DND-41 (cell line): Measurements from ENCODE around the gene FAM107A.

ENCODE experiments used
- ATAC-seq: fragments of 200-7000 bp; cut with Tn5 transposase; 3 replicates; pipeline ENCODE4 v1.9.1; 2021; ENCODE audit warnings: low read depth; ENCODE audit not compliant: insufficient read depth
- DNase-seq: peaks from one replicate; pipeline ENCODE4 v3.0.0-alpha.2; 2020
- H2AFZ ChIP-seq: 2 replicates; pipeline ENCODE4 v1.6.0; 2012; ENCODE audit warnings: low read depth, low read length
- H3K27ac ChIP-seq: 2 replicates; pipeline ENCODE4 v1.5.1; 2012; ENCODE audit warnings: low read length, inconsistent platforms
- H3K27me3 ChIP-seq: fragments of 200-600 bp; sonication (generic); 2 replicates; pipeline ENCODE4 v1.6.0; 2012; ENCODE audit warnings: low read length, mild to moderate bottlenecking, inconsistent platforms; ENCODE audit not compliant: insufficient read depth, poor library complexity
- H3K36me3 ChIP-seq: 2 replicates; pipeline ENCODE4 v1.5.1; 2012; ENCODE audit warnings: low read length, inconsistent platforms; ENCODE audit not compliant: insufficient read depth
- H3K4me1 ChIP-seq: 2 replicates; pipeline ENCODE4 v1.5.1; 2012; ENCODE audit warnings: mild to moderate bottlenecking, low read length; ENCODE audit not compliant: insufficient read depth
- H3K4me2 ChIP-seq: 2 replicates; pipeline ENCODE4 v1.6.0; 2012; ENCODE audit warnings: mild to moderate bottlenecking, moderate library complexity, low read length, inconsistent platforms; ENCODE audit not compliant: insufficient read depth
- H3K4me3 ChIP-seq, 2 experiments: fragments of 200-600 bp in 1 of 2; shearing (Covaris generic) in 1 of 2; 2 replicates each; pipeline ENCODE4 v1.5.1; 2012 to 2016; ENCODE audit warnings: inconsistent platforms in 2 of 2, low read length in 2 of 2, mild to moderate bottlenecking in 2 of 2, low read depth in 1 of 2, moderate library complexity in 1 of 2
- H3K79me2 ChIP-seq: 2 replicates; pipeline ENCODE4 v1.6.0; 2012; ENCODE audit warnings: low read length, inconsistent platforms; ENCODE audit not compliant: insufficient read depth
- H3K9ac ChIP-seq: 2 replicates; pipeline ENCODE4 v1.6.0; 2012; ENCODE audit warnings: low read depth, mild to moderate bottlenecking, inconsistent platforms, low read length, moderate library complexity
- H3K9me3 ChIP-seq: 2 replicates; pipeline ENCODE4 v1.5.1; 2012; ENCODE audit warnings: low read length, moderate library complexity, mild to moderate bottlenecking, inconsistent platforms; ENCODE audit not compliant: insufficient read depth, severe bottlenecking
- H4K20me1 ChIP-seq: 2 replicates; pipeline ENCODE4 v1.6.0; 2012; ENCODE audit warnings: low read length; ENCODE audit not compliant: insufficient read depth
- EZH2 ChIP-seq: IDR thresholded peaks from 3 replicates; pipeline ENCODE4 v1.6.1; 2012; ENCODE audit warnings: borderline replicate concordance, low read depth, mild to moderate bottlenecking, moderate library complexity, low read length, inconsistent platforms; ENCODE audit not compliant: severe bottlenecking
- TF ChIP-seq, protein P1 (sequence below): IDR thresholded peaks from 2 replicates; pipeline ENCODE4 v1.5.1; 2012; ENCODE audit warnings: borderline replicate concordance, low read length, moderate library complexity, mild to moderate bottlenecking; ENCODE audit not compliant: poor library complexity, severe bottlenecking; ENCODE audit errors: extremely low read depth

The FAM107A gene

DNA sequence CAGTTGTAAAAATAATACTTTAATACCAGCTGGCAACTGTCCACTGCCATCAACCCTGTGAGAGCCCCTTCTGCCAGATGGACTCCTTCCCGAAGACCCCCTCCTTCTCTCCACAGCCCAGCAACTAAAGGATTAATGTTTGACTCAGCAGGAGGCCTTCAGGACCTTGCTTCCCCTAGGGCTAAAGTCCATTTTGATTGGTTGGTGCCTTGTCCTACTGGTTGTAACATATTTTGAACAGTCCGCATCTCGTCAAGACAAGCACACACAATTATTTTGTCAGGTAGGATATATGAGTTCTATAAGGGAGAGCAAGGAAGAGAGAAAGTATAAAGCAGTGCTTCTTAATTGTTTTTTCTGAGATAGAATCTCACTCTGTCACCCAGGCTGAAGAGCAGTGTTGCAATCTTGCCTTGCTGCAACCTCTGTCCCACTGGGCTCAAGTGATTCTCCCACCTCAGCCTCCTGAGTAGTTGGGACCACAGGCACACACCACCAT is 58.9 kb downstream of the FAM107A start:
- no peak for DNase-seq
- Histone ChIP-seq H3K27ac (no peak overlapping the region), H2AFZ (no peak overlapping the region), H3K9me3 (no peaks in the 10 kb centered on the region), H3K4me3 (no peak overlapping the region), H3K4me2 (no peak overlapping the region), H3K27me3 (no peaks in the 10 kb centered on the region), H3K9ac (no peak overlapping the region), H3K79me2 (no peaks in the 10 kb centered on the region), H4K20me1 (no peaks in the 10 kb centered on the region), H3K36me3 (no peaks in the 10 kb centered on the region), H3K4me1 (no peaks in the 10 kb centered on the region)
- ATAC-seq, result no peak
- TF ChIP-seq, protein P1, sequence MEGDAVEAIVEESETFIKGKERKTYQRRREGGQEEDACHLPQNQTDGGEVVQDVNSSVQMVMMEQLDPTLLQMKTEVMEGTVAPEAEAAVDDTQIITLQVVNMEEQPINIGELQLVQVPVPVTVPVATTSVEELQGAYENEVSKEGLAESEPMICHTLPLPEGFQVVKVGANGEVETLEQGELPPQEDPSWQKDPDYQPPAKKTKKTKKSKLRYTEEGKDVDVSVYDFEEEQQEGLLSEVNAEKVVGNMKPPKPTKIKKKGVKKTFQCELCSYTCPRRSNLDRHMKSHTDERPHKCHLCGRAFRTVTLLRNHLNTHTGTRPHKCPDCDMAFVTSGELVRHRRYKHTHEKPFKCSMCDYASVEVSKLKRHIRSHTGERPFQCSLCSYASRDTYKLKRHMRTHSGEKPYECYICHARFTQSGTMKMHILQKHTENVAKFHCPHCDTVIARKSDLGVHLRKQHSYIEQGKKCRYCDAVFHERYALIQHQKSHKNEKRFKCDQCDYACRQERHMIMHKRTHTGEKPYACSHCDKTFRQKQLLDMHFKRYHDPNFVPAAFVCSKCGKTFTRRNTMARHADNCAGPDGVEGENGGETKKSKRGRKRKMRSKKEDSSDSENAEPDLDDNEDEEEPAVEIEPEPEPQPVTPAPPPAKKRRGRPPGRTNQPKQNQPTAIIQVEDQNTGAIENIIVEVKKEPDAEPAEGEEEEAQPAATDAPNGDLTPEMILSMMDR, result no peak
- no peak for TF ChIP-seq EZH2

DNA sequence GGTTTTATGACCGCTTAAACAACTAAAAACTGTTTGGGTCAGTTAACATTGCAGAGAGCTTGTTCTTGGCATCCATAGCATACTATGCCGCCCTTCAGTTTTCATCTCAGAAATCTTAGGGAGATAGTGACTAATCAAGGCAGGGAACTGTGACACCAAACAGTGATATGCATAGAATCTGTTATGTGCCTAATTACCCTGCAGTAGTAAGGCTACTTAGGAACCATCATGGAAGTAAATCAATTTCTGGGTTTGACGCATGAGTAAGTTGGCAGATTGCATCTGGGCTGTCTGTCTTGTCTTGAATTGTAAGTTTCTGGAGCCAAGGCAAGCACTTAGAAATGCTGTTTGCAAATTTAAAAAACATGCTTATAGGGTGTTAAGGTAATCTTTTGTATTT is 62.8 kb downstream of the FAM107A start:
- Histone ChIP-seq H3K27me3 (no peaks in the 10 kb centered on the region), H3K4me1 (no peaks in the 10 kb centered on the region), H3K79me2 (no peaks in the 10 kb centered on the region), H4K20me1 (no peaks in the 10 kb centered on the region), H3K27ac (no peak overlapping the region), H3K4me3 (no peak overlapping the region), H3K9ac (no peak overlapping the region), H2AFZ (no peak overlapping the region), H3K9me3 (no peaks in the 10 kb centered on the region), H3K4me2 (no peak overlapping the region), H3K36me3 (no peaks in the 10 kb centered on the region)
- ATAC-seq (no peak), DNase-seq (no peak)
- TF ChIP-seq, protein P1, result no peak
- no peak for TF ChIP-seq EZH2
